AG09319 (cell line): ENCODE results near the gene SLC25A51.

Experiments used
- DNase-seq: peaks from one replicate; pipeline ENCODE4 v3.0.0-alpha.2; 2010; ENCODE audit warnings: low read depth; ENCODE audit errors: extremely low read depth
- TF ChIP-seq, protein P1 (sequence below): IDR thresholded peaks from 2 replicates; pipeline ENCODE4 v1.5.1; 2011; ENCODE audit warnings: low read depth, mild to moderate bottlenecking, inconsistent platforms, low read length, moderate library complexity

The SLC25A51 gene

DNA sequence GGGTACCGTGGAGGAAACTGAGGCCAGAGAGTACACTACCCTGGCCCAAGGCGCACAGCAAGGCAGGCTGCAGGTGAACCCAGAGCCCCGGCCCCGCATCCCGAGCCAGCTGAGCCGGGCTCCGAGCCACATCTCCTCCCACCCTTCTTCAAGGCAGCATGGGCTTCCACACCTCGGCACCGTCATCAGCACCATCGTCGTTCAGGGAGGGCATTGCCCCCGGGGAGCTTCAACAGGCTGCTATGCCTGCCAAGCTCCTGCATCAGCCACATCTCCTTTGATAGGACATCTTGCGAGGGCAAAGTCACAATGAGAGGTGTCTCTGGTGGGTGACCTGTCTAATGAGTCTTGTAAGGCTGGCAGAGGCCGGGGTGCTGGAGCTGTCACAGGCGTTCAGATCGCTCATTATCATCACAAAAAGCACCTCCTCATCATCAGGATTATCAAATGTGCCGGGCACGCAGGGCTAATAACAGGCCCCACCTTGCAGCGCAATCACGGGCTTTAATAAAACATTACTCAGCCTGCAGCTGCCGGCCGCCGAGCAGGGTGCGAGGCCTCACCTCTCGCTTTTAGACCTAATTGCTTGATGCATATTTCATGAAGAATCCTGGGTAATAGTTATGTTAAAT lies 20.0 kb upstream of the SLC25A51 start:
- TF ChIP-seq, protein P1, sequence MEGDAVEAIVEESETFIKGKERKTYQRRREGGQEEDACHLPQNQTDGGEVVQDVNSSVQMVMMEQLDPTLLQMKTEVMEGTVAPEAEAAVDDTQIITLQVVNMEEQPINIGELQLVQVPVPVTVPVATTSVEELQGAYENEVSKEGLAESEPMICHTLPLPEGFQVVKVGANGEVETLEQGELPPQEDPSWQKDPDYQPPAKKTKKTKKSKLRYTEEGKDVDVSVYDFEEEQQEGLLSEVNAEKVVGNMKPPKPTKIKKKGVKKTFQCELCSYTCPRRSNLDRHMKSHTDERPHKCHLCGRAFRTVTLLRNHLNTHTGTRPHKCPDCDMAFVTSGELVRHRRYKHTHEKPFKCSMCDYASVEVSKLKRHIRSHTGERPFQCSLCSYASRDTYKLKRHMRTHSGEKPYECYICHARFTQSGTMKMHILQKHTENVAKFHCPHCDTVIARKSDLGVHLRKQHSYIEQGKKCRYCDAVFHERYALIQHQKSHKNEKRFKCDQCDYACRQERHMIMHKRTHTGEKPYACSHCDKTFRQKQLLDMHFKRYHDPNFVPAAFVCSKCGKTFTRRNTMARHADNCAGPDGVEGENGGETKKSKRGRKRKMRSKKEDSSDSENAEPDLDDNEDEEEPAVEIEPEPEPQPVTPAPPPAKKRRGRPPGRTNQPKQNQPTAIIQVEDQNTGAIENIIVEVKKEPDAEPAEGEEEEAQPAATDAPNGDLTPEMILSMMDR = no peak
- no peak for DNase-seq

GRCh38 chr9:37923118-37923795 lies 19.3 kb upstream of the SLC25A51 start:
- TF ChIP-seq, protein P1 = no peak
- no peak for DNase-seq

- no peak for DNase-seq
- TF ChIP-seq, protein P1 = no peak
Measured at GRCh38 chr9:37922363-37923117, 18.6 kb upstream of the SLC25A51 start.

DNA sequence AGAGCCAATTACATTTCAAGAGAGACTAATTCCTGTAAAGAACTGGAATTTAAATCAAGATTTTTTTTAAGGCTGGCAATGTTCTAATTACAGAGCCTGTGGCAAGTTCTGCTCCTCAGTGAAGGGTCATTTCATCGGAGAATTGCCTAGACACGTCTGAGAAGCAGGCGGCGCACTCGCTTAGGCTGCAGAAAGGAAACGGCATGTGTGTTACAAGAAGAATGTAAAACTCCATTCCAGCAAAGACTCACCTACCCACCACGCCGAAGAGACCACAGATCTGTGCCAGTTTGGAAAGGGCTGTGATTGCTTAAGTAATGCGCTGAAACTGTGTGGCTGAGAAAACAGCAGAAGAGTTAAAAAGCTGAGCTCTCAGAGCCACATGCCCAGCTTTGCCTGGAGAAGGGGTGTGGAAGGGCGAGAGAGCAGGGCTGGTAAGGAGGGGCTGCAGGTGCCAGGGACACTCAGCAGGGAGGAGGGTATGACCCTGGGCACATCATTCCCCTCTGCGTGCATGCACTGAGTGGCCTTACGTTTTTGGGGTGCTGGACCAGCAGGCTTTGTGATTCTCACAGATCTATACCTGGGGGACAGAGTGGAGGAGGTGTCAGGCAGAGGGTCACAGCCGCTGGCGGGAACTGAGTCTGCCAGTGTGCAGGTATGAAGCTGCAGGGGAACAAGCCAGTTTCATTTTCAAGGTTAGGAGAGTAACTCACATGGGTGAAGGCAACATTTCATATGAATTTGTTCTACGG lies 17.8 kb upstream of the SLC25A51 start:
- TF ChIP-seq, protein P1 = no peak; the same call in 1 of the 2 replicates
- no peak for DNase-seq

DNA sequence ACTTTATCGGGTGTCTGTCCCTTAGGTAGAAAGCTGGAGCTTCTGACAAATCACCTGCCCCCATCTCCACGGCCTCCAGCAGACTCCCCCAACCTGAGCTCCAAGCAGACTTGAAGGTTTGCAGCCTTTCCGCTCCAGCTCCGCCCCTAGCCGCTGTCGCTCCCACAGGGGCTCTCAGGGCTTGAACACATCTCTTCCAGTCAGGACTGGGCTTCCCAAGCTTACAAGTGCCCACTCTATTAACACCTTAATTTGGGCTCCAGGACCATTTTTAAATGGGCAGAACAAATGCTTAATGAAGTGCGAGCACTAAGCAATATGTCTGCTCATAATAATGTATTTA lies 17.2 kb upstream of the SLC25A51 start:
- TF ChIP-seq, protein P1 = no peak
- DNase-seq = no peak

DNA sequence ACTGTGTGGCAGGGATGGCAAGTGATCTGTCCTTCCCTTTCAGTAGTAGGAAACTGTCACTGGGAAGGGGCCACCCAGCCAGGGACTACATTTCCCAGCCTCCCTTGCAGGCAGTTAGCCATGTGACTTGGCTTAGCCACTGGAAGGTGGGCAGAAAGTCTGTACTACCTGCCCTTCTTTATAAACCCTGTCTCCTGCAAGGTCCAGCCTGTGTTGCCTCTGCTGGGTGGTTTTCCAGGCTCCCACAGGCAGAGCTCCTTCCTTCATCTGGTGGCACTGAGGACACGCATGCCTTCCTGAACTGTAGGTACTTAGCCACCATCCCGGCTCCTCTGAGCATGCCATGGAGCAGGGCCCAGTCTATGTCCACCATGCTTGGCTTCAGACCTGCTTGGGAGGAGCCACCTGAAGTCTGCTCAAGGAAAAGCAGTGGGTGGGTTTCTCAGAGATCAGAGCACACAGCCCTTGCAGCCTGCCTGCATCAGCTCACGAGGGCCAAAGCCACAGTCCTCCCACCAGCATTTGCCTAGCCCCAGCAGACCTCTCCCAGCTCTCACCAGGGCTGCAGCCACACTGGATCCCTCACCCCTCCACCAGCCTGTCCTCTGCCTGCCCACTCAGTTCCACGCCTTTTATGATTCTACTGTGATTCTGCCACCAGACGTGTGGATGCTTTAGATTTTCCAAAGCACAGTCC lies 16.7 kb upstream of the SLC25A51 start:
- TF ChIP-seq, protein P1 = no peak
- DNase-seq = no peak
